HG03039 (cell line): ENCODE results near the gene ARFGAP1.
"Not testable (repeated sequence)": the region's sequence is repeated elsewhere in the genome, so short reads cannot be mapped to it uniquely, and the experiment has no call there.

Experiments used
- ATAC-seq: cut with Tn5 transposase; IDR thresholded peaks from one replicate; pipeline ENCODE4 v1.9.1; 2021; ENCODE audit warnings: mild to moderate bottlenecking, moderate library complexity; ENCODE audit not compliant: unreplicated experiment

The ARFGAP1 gene

GRCh38 chr20:63240004-63240403 lies 32.6 kb upstream of the ARFGAP1 start:
- ATAC-seq: no peak

- no peak for ATAC-seq
Measured at GRCh38 chr20:63241272-63241671, 31.3 kb upstream of the ARFGAP1 start.

GRCh38 chr20:63242736-63243135 lies 29.9 kb upstream of the ARFGAP1 start:
- ATAC-seq: no peak

GRCh38 chr20:63243604-63244247 lies 28.9 kb upstream of the ARFGAP1 start:
- ATAC-seq: no peak

- ATAC-seq: no peak
Measured at GRCh38 chr20:63244468-63244867, 28.1 kb upstream of the ARFGAP1 start.

- ATAC-seq: no peak
Measured at GRCh38 chr20:63246490-63247288, 25.9 kb upstream of the ARFGAP1 start.

GRCh38 chr20:63247671-63248228 lies 24.9 kb upstream of the ARFGAP1 start:
- ATAC-seq: no peak

GRCh38 chr20:63248835-63249591 lies 23.6 kb upstream of the ARFGAP1 start:
- ATAC-seq: no peak

- ATAC-seq: no peak
Measured at GRCh38 chr20:63249891-63250290, 22.7 kb upstream of the ARFGAP1 start.

GRCh38 chr20:63251350-63251749 lies 21.3 kb upstream of the ARFGAP1 start:
- ATAC-seq: not testable (repeated sequence)

GRCh38 chr20:63252284-63252711 lies 20.3 kb upstream of the ARFGAP1 start:
- no peak for ATAC-seq

GRCh38 chr20:63253065-63253437 lies 19.6 kb upstream of the ARFGAP1 start:
- ATAC-seq: no peak

GRCh38 chr20:63253438-63254231 lies 19.0 kb upstream of the ARFGAP1 start:
- ATAC-seq: no peak

- ATAC-seq: no peak
Measured at GRCh38 chr20:63254232-63254605, 18.4 kb upstream of the ARFGAP1 start, which contains the start of gene NKAIN4. TSS of gene NKAIN4 (minus strand) at chr20:63254463. CDS start at chr20:63254450, 13 bp downstream.

GRCh38 chr20:63254606-63255384 lies 17.8 kb upstream of the ARFGAP1 start:
- no peak for ATAC-seq

- ATAC-seq: no peak
Measured at GRCh38 chr20:63255931-63256704, 16.5 kb upstream of the ARFGAP1 start.

- ATAC-seq: no peak
Measured at GRCh38 chr20:63256954-63257353, 15.7 kb upstream of the ARFGAP1 start.

GRCh38 chr20:63257629-63258028 lies 15.0 kb upstream of the ARFGAP1 start:
- ATAC-seq: no peak

GRCh38 chr20:63258781-63259180 lies 13.8 kb upstream of the ARFGAP1 start:
- no peak for ATAC-seq
